Osteoblast (primary cell): ENCODE results near the gene MMS22L. TPM values are rescaled to one million over a fixed set of nuclear protein-coding genes. Genes with fewer than 3 reads are reported as not detected.
A peak's percentile ranks its signal among the peaks of the same experiment; 100 is the strongest.

Experiments used
- DNase-seq: peaks from one replicate; pipeline ENCODE4 v3.0.0; 2011; ENCODE audit warnings: low spot score, mixed read lengths; ENCODE audit not compliant: insufficient read length; ENCODE audit errors: missing footprints
- H2AFZ ChIP-seq: 2 replicates; pipeline ENCODE4 v1.6.0; 2011; ENCODE audit warnings: mild to moderate bottlenecking, low read length
- H3K27ac ChIP-seq: 2 replicates; pipeline ENCODE4 v1.5.1; 2011; ENCODE audit warnings: mild to moderate bottlenecking, low read depth, low read length, moderate library complexity
- H3K27me3 ChIP-seq: 2 replicates; pipeline ENCODE4 v1.6.0; 2012; ENCODE audit warnings: mild to moderate bottlenecking, control low read depth, inconsistent platforms, low read length, moderate library complexity; ENCODE audit not compliant: insufficient read depth
- H3K36me3 ChIP-seq: 2 replicates; pipeline ENCODE4 v1.5.1; 2011; ENCODE audit warnings: mild to moderate bottlenecking, low read length, control low read depth, moderate library complexity; ENCODE audit not compliant: insufficient read depth
- H3K4me1 ChIP-seq: 2 replicates; pipeline ENCODE4 v1.5.1; 2011; ENCODE audit warnings: mild to moderate bottlenecking, low read length, control low read depth, moderate library complexity; ENCODE audit not compliant: insufficient read depth
- H3K4me2 ChIP-seq: 2 replicates; pipeline ENCODE4 v1.6.0; 2011; ENCODE audit warnings: mild to moderate bottlenecking, low read length; ENCODE audit not compliant: insufficient read depth
- H3K4me3 ChIP-seq: fragments of 200-600 bp; sonication (generic); 3 replicates; pipeline ENCODE4 v1.5.1; 2012; ENCODE audit warnings: mild to moderate bottlenecking, low read length, inconsistent platforms; ENCODE audit not compliant: insufficient read depth
- H3K79me2 ChIP-seq: 2 replicates; pipeline ENCODE4 v1.6.0; 2012; ENCODE audit warnings: mild to moderate bottlenecking, low read length, control low read depth, inconsistent platforms; ENCODE audit not compliant: insufficient read depth
- H3K9me3 ChIP-seq: 2 replicates; pipeline ENCODE4 v1.5.1; 2011; ENCODE audit warnings: low read depth, low read length, control low read depth
- H4K20me1 ChIP-seq: 2 replicates; pipeline ENCODE4 v1.6.0; 2012; ENCODE audit warnings: mild to moderate bottlenecking, low read length, control low read depth; ENCODE audit not compliant: insufficient read depth
- CTCF ChIP-seq: IDR thresholded peaks from 2 replicates; pipeline ENCODE4 v1.5.1; 2011; ENCODE audit warnings: mild to moderate bottlenecking, low read depth, low read length, moderate library complexity; ENCODE audit errors: extremely low read depth
- total RNA-seq: library from RNA; depleted of rRNA; stranded (reverse); fragments of >200 nt; gene quantifications from 2 replicates; pipeline ENCODE4 v1.2.3, GENCODE V29; 2012

MMS22L gene
- total RNA-seq, 1 donor = 11.9 TPM

- Histone ChIP-seq H3K4me2 (no peak overlapping the region), H3K27me3 (no peaks in the 10 kb centered on the region), H3K79me2 (no peaks in the 10 kb centered on the region), H3K36me3 (no peaks in the 10 kb centered on the region), H3K4me3 (no peak overlapping the region), H3K9me3 (no peaks in the 10 kb centered on the region), H3K4me1 (peaks cover 6% of the 10 kb centered on the region), H3K27ac (no peak overlapping the region), H4K20me1 (no peaks in the 10 kb centered on the region), H2AFZ (no peak overlapping the region)
- no peak for DNase-seq
- TF ChIP-seq CTCF = no peak
Observed at GRCh38 chr6:97291896-97292295, 8.9 kb upstream of the MMS22L start.

- Histone ChIP-seq H3K4me3 (no peak overlapping the region), H3K79me2 (no peaks in the 10 kb centered on the region), H4K20me1 (no peaks in the 10 kb centered on the region), H3K27me3 (no peaks in the 10 kb centered on the region), H3K4me2 (no peak overlapping the region), H2AFZ (no peak overlapping the region), H3K27ac (no peak overlapping the region), H3K4me1 (peaks cover 1% of the 10 kb centered on the region), H3K9me3 (no peaks in the 10 kb centered on the region), H3K36me3 (no peaks in the 10 kb centered on the region)
- TF ChIP-seq CTCF = no peak
- DNase-seq = no peak
Observed at GRCh38 chr6:97289332-97289731, 6.3 kb upstream of the MMS22L start.

GRCh38 chr6:97288188-97288587 is 5.2 kb upstream of the MMS22L start:
- no peaks in the 10 kb centered on the region for H3K27me3 ChIP-seq
- no peak overlapping the region for H3K27ac ChIP-seq
- H2AFZ ChIP-seq = no peak overlapping the region
- no peaks in the 10 kb centered on the region for H3K79me2 ChIP-seq
- no peak overlapping the region for H3K4me2 ChIP-seq
- H3K4me3 ChIP-seq = no peak overlapping the region
- H3K9me3 ChIP-seq = no peaks in the 10 kb centered on the region
- no peak for DNase-seq
- no peaks in the 10 kb centered on the region for H3K4me1 ChIP-seq
- no peak for TF ChIP-seq CTCF
- H4K20me1 ChIP-seq = no peaks in the 10 kb centered on the region
- H3K36me3 ChIP-seq = no peaks in the 10 kb centered on the region

DNA sequence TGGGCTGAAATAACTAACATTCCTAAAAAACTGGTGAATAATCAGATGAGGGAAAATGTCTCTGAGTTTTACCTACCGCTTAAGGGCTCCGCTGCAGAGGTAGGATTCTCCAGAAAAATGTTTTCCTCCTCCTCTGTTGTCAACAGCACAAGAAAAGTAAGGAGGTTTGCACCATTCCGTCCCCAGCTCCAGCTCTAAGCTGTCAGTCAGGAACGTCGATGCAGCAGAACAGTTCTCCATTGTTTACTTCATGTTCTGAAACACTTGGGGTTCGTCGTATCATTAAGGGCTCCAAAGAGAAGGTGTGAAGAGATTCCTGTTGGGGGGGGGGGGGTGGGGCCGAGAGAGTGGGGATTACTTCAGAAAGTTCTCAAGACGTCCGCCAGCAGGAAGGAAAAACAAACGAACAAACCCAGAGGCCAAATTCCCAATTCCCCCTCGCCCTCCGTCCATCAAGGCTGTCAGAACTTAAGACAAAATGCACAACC is 734 bp downstream of the MMS22L start:
- Histone ChIP-seq H3K4me1 (peaks cover 4% of the 10 kb centered on the region), H3K4me2 (peak overlapping the region; percentile 90), H3K36me3 (peaks cover 2% of the 10 kb centered on the region), H3K27me3 (no peaks in the 10 kb centered on the region), H3K79me2 (peaks cover 18% of the 10 kb centered on the region), H3K9me3 (no peaks in the 10 kb centered on the region), H3K27ac (peak overlapping the region; percentile 77), H4K20me1 (no peaks in the 10 kb centered on the region), H2AFZ (peak overlapping the region; percentile 99), H3K4me3 (peak overlapping the region; percentile 98)
- no peak for TF ChIP-seq CTCF
- peak; percentile 34 for DNase-seq
